Heart left ventricle (tissue), 16 donors: ENCODE measurements around the gene GOSR2. TPM values are rescaled to one million over a fixed set of nuclear protein-coding genes. Genes with fewer than 3 reads are reported as not detected.
"Not testable (repeated sequence)": the region's sequence is repeated elsewhere in the genome, so short reads cannot be mapped to it uniquely, and the experiment has no call there.

Experiments used
- ATAC-seq, 4 donors: fragments of 200-7000 bp; cut with Tn5 transposase; one replicate each; pipeline ENCODE4 v1.9.1; 2020 to 2022; ENCODE audit warnings: moderate library complexity in 4 of 4, mild to moderate bottlenecking in 3 of 4, moderate number of reproducible peaks in 1 of 4
- DNase-seq, 5 donors: peaks; one replicate each; pipeline ENCODE4 v3.0.0-alpha.2; 2020
- H3K27ac ChIP-seq, 12 donors: fragments of 200-600 bp; sonication (generic) in 4 of 12; one replicate each; pipeline versions ENCODE4 v1.5.0 to v1.8.0; 2016 to 2022; ENCODE audit warnings: mild to moderate bottlenecking in 2 of 12
- H3K27me3 ChIP-seq, 9 donors: fragments of 200-600 bp; sonication (generic) in 2 of 9; one replicate each; pipeline versions ENCODE4 v1.5.1 to v1.8.0; 2016 to 2022; ENCODE audit warnings: mild to moderate bottlenecking in 3 of 9
- H3K36me3 ChIP-seq, 9 donors: fragments of 200-600 bp; sonication (generic) in 2 of 9; one replicate each; pipeline versions ENCODE4 v1.5.0 to v1.8.0; 2018 to 2022; ENCODE audit warnings: mild to moderate bottlenecking in 2 of 9
- H3K4me1 ChIP-seq, 12 donors: fragments of 200-600 bp; sonication (generic) in 4 of 12; one replicate each; pipeline versions ENCODE4 v1.5.0 to v1.8.0; 2016 to 2022; ENCODE audit warnings: mild to moderate bottlenecking in 3 of 12
- H3K4me3 ChIP-seq, 12 donors: fragments of 200-600 bp; sonication (generic) in 4 of 12; one replicate each; pipeline versions ENCODE4 v1.5.0 to v1.8.0; 2017 to 2022; ENCODE audit warnings: mild to moderate bottlenecking in 9 of 12, moderate library complexity in 4 of 12
- H3K9me3 ChIP-seq, 12 donors: fragments of 200-600 bp; sonication (generic) in 4 of 12; one replicate each; pipeline versions ENCODE4 v1.5.0 to v1.8.0; 2016 to 2022; ENCODE audit warnings: mild to moderate bottlenecking in 1 of 12
- POLR2A ChIP-seq, 2 donors: fragments of 450-650 bp; IDR thresholded peaks; one replicate each; pipeline ENCODE4 v1.6.1; 2017; ENCODE audit warnings: antibody characterized with exemption in 2 of 2, mild to moderate bottlenecking in 2 of 2, moderate library complexity in 2 of 2
- WGBS, 4 donors: extraction: QIAGEN DNeasy Blood & Tissue Kit in 2 of 4; methylation state at CpG; one replicate each; pipeline versions ENCODE4 v1.1.5 to v1.1.7; 2013 to 2018; 5-methylcytosine and 5-hydroxymethylcytosine counted together
- intact Hi-C, 10 donors: fragments of 100-400 bp; cut with DNase I; formaldehyde crosslinking; loops; one replicate each; pipeline versions ENCODE4 v1.11.1 to v1.14.2; 2022
- polyA plus RNA-seq, 2 donors: library from polyadenylated mRNA; stranded (reverse); fragments of 200-250 nt; gene quantifications; one replicate each; pipeline ENCODE4 v1.2.3, GENCODE V29; 2013
- total RNA-seq, 9 donors: library from RNA; depleted of rRNA in 2 of 9; stranded (reverse); fragments of >200 nt in 2 of 9; fragmentation: NEBNext Ultra II Directional in 3 of 9; extraction: Animal tissue kit (Norgen Biotek cat#: 25700) in 3 of 9; gene quantifications; one replicate each; pipeline versions ENCODE4 v1.1.0 to v1.2.4, GENCODE V29; 2016 to 2023
- TF ChIP-seq, protein P1 (sequence below), 12 donors: fragments of 200-600 bp; sonication (generic) in 4 of 12; IDR thresholded peaks; one replicate each; pipeline versions ENCODE4 v1.5.0 to v1.8.0; 2018 to 2022; ENCODE audit warnings: antibody characterized with exemption in 12 of 12, mild to moderate bottlenecking in 5 of 12
- donor health status: ischemic (EF 13 %, LVEDD 7.1; RV severe dilation, severe dysfunction).
- donor health status: healthy with polysubstance abuse.
- donor health status: DM: no; HTN: yes; CAD: no.
- donor health status: DM: no; HTN: no; CAD: no.
- donor health status: ischemic (EF 25% LVEDD 6.9; RV normal size, moderate dysfunction).
- donor health status: ischemic (EF 25% LVEDD 5.7; RV mildly dilated, moderate dysfunction).
- donor health status: healthy.
- donor health status: DM: yes; HTN: yes; CAD: no.
- donor health status: ischemic (EF 35%, LVEDD 5.7; RV mildly dilated, moderate dysfunction).
- donor health status: nonischemic (EF 11% LVEDD 7.7; RV severe dilation, severe dysfunction).
- donor health status: DM: yes; HTN: yes; CAD: no.
- donor health status: PGD.
- donor health status: ischemic (EF 29% LVEDD 5.4; RV normal size, mild dysfunction).
- donor health status: nonischemic (EF 23%, LVEDD 6.1; RV moderate dilation, normal function).

GOSR2 gene
- total and polyA plus RNA-seq, 11 donors = 20.9 to 55.1 (median 38.4) TPM

DNA sequence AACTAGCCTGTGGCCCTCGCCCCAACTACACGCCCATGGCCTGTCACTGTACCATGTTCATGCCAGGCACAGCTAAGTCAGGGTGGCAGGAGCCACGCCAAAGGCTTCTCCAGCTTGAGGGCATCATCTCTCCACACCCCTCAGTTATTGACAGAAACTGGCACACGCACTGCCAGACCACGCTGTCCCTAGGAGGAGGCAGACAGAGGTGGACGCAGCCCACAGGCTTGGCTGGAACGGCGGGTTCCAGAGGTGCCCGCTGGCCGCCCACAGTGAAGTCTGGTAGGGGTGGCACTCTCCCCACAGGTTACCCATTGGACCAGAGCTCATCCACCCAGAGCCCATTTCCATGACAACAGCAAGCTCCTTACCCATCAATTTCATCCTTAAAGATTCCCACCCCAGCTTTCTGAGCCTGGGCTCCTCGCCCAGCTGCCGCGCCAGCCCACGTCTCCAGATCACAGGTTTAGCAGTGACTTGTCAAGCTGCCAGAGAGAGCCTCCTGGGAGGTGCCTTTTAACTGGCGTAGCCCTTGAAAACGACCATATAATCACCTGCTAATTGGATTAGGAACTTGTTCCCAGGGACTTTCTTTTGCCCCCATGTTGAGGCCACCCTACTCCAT lies 28.1 kb downstream of the GOSR2 start:
- DNase-seq (no peak), ATAC-seq (peak; percentile 20 to 81 (median 56))
- H3K4me3 ChIP-seq = no peak overlapping the region
- H3K36me3 ChIP-seq = no peaks in the 10 kb centered on the region
- peaks cover 0 to 5% (median 0%) of the 10 kb centered on the region in 12 donors for H3K4me1 ChIP-seq
- TF ChIP-seq POLR2A (IDR thresholded peaks at IDR 0.05) = no peak
- TF ChIP-seq, protein P1, sequence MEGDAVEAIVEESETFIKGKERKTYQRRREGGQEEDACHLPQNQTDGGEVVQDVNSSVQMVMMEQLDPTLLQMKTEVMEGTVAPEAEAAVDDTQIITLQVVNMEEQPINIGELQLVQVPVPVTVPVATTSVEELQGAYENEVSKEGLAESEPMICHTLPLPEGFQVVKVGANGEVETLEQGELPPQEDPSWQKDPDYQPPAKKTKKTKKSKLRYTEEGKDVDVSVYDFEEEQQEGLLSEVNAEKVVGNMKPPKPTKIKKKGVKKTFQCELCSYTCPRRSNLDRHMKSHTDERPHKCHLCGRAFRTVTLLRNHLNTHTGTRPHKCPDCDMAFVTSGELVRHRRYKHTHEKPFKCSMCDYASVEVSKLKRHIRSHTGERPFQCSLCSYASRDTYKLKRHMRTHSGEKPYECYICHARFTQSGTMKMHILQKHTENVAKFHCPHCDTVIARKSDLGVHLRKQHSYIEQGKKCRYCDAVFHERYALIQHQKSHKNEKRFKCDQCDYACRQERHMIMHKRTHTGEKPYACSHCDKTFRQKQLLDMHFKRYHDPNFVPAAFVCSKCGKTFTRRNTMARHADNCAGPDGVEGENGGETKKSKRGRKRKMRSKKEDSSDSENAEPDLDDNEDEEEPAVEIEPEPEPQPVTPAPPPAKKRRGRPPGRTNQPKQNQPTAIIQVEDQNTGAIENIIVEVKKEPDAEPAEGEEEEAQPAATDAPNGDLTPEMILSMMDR (IDR thresholded peaks at IDR 0.05) = no peak
- H3K9me3 ChIP-seq = no peaks in the 10 kb centered on the region
- no peak overlapping the region for H3K27ac ChIP-seq
- H3K27me3 ChIP-seq = peaks cover 0 to 10% (median 0%) of the 10 kb centered on the region in 9 donors
- intact Hi-C loops = no loop called here
- WGBS, 4 donors = 47 to 56% (median 51%) methylated on average over 15 to 16 of the region's 16 CpGs

DNA sequence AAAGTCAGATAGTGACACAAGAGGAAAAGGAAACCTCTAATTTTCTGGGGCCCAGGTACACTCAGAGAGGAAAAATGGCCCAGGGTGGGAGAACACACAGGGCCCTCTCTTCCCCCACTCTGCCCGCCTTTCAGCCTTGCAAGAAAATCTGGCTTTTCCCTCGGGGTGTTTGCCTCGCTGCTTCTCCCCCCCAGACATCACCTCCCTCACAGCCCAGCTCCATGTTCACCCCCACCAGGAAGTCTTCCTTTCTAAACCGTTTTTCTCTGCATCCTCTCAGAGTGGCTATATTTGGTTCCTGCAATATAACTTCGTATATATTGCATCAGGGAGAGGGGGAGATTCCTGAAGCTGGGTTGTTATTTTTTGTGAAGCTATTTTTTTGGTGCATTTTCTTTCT lies 28.7 kb downstream of the GOSR2 start:
- H3K4me3 ChIP-seq = no peak overlapping the region
- intact Hi-C loops = no loop called here
- 25 to 48% (median 30%) methylated on average over 5 of the region's 5 CpGs for WGBS, 4 donors
- H3K36me3 ChIP-seq = no peaks in the 10 kb centered on the region
- TF ChIP-seq POLR2A (IDR thresholded peaks at IDR 0.05) = no peak
- TF ChIP-seq, protein P1 (IDR thresholded peaks at IDR 0.05) = no peak
- H3K9me3 ChIP-seq = no peaks in the 10 kb centered on the region
- H3K27me3 ChIP-seq = peaks cover 0 to 11% (median 0%) of the 10 kb centered on the region in 9 donors
- H3K4me1 ChIP-seq = peaks cover 0 to 5% (median 0%) of the 10 kb centered on the region in 12 donors
- ATAC-seq (no peak), DNase-seq (no peak)
- no peak overlapping the region for H3K27ac ChIP-seq

DNA sequence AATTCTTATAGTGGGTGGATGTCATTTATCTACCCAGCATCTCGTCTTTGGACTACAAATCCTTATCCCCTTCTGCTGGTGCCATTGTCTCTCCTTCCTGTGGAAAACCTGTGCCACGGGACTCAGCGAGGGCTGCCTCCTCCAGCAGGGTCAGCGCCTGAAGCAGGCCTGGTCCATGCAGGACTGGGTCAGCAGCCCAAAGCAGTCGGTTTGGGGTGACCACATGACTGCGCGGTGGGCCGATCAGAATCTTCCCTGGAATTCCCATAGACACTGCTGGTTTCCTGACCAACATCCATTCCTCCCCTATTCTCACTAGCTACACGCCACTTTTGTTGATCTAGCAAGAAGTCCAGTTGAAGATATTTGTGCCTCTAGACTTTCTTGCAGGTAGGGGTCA lies 29.2 kb downstream of the GOSR2 start:
- TF ChIP-seq POLR2A (IDR thresholded peaks at IDR 0.05) = no peak
- TF ChIP-seq, protein P1 (IDR thresholded peaks at IDR 0.05) = no peak
- no peak for ATAC-seq
- H3K36me3 ChIP-seq = no peaks in the 10 kb centered on the region
- H3K4me3 ChIP-seq = no peak overlapping the region
- H3K9me3 ChIP-seq = no peaks in the 10 kb centered on the region
- peaks cover 0 to 14% (median 0%) of the 10 kb centered on the region in 9 donors for H3K27me3 ChIP-seq
- peaks cover 0 to 5% (median 0%) of the 10 kb centered on the region in 12 donors for H3K4me1 ChIP-seq
- no peak overlapping the region for H3K27ac ChIP-seq
- DNase-seq = no peak
- intact Hi-C loops = no loop called here
- 68 to 76% (median 74%) methylated on average over 9 of the region's 9 CpGs for WGBS, 4 donors

DNA sequence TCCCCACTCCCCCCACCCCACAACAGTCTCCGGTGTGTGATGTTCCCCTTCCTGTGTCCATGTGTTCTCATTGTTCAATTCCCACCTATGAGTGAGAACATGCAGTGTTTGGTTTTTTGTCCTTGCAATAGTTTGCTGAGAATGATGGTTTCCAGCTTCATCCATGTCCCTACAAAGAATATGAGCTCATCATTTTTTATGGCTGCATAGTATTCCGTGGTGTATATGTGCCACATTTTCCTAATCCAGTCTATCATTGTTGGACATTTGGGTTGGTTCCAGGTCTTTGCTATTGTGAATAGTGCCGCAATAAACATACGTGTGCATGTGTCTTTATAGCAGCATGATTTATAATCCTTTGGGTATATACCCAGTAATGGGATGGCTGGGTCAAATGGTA lies 30.2 kb downstream of the GOSR2 start:
- WGBS, 4 donors = 72 to 89% (median 83%) methylated on average over 2 of the region's 4 CpGs
- H3K9me3 ChIP-seq, H3K4me3 ChIP-seq, ATAC-seq, H3K36me3 ChIP-seq, H3K27ac ChIP-seq, DNase-seq, H3K4me1 ChIP-seq, intact Hi-C loops: not testable (repeated sequence)
- peaks cover 0 to 14% (median 0%) of the 10 kb centered on the region in 9 donors for H3K27me3 ChIP-seq
